ENCODE measurements around the gene MZF1.
"Not testable (repeated sequence)": the region's sequence is repeated elsewhere in the genome, so short reads cannot be mapped to it uniquely, and the experiment has no call there.

Gene MZF1

DNA sequence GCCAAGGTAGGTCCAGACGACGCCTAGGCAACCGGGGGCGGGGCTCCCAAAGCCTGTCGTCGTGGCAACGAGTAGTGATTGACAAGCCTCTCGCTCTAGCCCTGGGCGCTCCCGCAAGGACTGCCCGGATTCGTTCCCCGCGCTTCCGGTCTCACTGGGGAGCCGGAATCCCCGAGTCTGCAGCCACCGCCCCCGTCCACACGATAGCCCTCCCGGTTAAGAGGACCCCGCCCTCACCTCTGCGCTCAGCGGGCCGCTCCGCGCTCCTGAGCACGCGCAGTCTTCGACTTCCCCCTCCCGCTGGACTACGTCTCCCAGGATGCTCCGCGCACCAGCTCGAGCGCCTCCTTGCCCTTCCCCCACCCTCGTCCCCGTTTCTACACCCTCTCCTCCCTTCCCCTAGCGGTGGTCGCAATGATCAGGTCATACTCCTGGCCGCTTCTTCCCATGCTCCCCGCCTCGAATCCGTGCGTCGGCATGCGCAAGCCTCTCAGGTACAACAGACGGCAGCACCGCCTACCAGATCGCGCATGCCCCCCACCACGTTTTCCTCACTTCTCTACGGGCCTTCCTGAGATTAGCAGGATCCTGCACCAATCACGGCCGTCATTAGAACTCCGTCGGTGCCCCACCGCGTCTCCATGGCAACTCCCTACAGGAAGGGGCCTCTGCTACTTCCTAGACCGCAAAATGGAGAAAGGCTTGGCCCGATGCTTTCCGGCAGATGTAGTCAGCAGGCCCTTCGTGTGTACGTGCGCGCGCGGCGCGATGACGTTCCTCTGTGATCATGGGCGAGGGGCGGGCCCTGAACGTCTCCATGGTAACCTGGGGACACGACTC lies at the start of gene MZF1:
Gene MZF1, minus strand, starts transcription at position 518 of the 840 bp plus-strand sequence. CDS start 1,946 bp downstream, outside the sequence.
- DNase-seq: no peak

DNA sequence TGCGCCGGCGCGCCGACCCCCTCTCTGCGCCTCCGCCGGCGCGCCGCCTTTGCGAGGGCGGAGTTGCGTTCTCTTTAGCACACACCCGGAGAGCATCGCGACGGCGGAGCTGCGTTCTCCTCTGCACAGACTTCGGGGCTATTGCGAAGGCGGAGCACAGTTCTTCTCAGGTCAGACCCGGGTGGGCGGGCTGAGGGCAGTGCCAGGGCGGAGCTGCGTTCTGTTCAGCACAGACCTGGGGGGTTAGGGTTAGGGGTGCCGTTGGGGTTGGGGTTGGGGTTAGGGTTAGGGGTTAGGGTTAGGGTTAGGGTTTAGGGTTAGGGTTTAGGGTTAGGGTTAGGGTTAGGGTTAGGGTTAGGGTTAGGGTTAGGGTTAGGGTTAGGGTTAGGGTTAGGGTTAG lies 34.1 kb upstream of the MZF1 start:
- not testable (repeated sequence) for DNase-seq

DNA sequence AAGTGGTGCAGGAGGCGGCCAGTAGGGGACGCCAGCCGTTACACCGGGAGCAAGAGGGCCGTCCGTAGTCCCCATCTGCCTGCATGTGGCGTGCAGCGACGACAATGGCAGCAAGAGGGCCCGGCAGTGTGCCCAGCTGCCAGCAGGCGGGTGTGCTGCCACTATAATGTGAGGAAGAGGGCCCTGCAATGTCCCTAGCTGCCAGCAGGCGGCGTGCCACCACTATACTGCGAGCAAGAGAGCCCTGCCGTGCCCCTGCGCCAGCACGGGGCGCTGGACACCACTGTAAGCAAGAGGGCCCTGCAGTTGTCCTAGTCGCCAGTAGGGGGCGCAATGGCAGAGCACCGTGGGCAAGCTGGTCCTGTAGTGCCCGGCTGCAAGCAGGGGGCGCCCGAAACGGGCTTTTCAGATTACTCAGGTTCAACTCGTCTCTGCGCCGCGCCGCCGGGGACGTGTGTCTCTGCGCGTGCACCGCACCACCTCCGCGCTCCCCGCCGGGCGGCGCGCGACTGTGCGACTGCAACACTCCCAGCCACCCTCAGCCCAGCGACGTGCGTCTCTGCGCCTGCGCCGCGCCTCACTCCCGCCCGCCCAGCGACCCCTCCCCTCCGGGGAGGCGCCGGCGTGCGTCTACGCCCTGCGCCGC lies 33.2 kb upstream of the MZF1 start:
- DNase-seq: not testable (repeated sequence)

DNA sequence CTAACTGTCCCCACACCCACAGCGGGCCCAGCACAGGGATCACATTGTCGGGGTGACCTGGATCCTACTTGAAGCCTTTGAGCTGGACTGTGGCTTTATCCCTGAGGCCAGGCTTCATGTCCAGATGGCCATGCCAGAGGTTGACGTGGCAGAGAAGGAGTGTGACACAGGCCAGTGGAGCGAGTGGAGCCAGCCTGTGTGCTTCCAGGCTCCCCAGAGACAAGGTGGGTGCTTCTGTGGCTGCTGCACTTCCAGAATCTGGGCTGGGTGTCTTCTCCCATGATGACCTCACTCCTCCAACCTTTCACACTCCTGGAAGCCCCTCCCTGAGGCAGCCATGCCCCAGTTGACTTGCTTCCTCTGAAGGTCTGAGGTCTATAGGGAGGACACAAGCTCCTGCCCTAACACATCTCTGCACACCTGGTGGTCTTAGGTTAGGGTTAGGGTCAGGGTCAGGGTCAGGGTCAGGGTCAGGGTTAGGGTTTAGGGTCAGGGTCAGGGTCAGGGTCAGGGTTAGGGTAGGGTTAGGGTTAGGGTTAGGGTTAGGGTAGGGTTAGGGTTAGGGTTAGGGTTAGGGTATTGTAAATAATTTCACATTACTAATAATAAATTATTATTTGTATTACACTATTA lies 13.1 kb upstream of the MZF1 start:
- no peak for DNase-seq

DNA sequence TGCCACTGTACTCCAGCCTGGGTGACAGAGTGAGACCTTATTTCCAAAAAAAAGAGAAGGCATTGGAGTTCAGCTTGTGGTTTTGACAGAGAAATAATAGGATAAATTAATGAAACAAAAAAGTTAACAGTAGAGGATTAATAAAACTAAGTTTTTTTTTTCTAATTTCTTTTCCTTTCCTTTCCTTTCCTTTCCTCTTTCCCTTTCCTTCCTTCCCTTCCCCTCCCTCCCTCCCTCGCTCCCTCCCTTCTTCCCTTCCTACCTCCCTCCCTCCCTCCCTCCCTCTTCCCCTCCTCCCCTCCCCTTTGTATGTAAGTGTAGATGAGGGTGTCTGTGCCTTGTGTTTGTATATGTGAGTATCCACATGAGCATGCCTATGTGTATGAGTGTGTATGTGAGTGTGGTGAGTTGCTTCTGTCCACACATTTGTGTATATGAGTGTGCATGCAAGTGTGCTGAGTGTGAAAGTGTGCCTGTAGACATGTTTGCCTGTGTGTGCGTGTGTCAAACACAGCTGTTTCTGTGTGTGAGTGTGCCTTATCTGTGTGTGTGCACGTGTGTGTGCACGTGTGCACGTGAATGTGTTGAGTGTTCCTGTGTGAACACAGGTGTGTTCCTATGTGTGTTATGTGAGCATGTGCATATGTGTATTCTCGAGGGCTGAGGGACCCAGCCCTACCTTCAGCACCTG lies 12.5 kb upstream of the MZF1 start:
- no peak for DNase-seq

DNA sequence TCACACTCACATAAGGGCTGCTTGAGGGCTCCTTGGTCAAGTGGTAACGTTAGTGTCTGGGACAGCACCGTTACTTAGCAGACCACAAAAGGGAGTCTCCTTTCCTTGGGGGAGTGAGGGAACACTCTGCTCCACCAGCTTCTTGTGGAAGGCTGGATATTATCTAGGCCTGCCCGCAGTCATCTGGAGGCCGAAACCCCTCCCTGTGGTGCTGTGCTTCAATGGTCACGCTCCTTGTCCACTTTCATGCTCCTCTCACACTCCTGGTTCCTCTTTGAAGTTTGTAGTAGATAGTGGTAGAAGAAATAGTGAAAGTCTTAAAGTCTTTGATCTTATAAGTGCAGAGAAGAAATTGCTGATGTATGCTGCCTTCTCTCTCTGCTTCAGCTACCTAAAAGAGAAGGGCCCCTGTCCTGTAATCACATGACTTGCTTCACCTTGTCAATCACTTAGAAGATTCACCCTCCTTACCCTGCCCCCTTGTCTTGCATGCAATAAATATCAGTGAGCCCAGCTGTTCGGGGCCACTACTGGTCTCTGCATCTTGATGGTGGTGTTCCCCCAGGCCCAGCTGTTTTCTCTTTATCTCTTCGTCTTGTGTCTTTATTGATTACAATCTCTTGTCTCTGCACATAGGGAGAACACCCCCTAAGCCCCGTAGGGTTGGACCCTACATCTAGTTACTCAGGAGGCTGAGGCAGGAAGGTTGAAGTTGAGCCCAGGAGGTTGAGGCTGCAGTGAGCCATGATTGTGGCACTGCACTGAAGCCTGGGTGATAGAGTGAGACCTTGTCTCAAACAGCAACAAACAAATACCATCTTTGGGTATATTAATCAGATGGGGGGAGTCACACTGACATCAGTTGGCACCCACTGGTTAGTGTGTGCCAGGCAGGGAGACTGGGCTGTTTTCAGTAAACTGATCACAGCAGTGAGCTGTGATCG lies 11.6 kb upstream of the MZF1 start:
- DNase-seq: no peak

GRCh38 chr19:58582985-58583384 lies 9.8 kb upstream of the MZF1 start:
- DNase-seq: no peak

- DNase-seq: no peak
Observed at GRCh38 chr19:58581227-58582141, 8.3 kb upstream of the MZF1 start.

DNA sequence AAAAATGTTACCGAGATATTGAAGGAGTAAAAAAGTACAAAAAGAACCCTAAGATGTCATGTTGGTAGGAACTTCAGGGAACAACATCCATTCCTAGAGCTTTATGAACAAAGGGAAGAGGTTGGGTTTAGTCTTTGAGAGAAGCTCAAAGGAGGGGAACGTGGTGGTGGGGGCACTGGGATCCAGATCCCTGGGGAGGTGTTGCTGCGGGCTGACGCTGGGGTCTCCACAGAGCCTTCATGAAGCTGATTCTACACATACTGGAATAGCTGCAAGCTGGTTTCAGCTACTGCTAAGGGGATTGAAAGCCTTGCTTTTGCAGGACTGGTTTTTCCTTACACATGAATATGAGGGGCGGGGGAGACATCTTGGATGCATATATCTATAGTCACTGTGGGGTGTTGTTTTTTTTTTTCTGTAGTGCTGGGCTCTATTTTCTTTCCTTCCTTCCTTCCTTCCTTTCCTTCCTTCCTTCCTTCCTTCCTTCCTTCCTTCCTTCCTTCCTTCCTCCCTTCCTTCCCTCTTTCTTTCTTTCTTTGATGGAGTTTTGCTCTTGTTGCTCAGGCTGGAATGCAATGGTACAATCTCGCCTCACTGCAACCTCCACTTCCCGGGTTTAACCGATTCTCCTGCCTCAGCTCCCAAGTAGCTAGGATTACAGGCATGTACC lies 6.5 kb upstream of the MZF1 start:
- no peak for DNase-seq

- no peak for DNase-seq
Observed at GRCh38 chr19:58578012-58578925, 5.1 kb upstream of the MZF1 start.

- not testable (repeated sequence) for DNase-seq
Observed at GRCh38 chr19:58577581-58577980, 4.4 kb upstream of the MZF1 start.

DNA sequence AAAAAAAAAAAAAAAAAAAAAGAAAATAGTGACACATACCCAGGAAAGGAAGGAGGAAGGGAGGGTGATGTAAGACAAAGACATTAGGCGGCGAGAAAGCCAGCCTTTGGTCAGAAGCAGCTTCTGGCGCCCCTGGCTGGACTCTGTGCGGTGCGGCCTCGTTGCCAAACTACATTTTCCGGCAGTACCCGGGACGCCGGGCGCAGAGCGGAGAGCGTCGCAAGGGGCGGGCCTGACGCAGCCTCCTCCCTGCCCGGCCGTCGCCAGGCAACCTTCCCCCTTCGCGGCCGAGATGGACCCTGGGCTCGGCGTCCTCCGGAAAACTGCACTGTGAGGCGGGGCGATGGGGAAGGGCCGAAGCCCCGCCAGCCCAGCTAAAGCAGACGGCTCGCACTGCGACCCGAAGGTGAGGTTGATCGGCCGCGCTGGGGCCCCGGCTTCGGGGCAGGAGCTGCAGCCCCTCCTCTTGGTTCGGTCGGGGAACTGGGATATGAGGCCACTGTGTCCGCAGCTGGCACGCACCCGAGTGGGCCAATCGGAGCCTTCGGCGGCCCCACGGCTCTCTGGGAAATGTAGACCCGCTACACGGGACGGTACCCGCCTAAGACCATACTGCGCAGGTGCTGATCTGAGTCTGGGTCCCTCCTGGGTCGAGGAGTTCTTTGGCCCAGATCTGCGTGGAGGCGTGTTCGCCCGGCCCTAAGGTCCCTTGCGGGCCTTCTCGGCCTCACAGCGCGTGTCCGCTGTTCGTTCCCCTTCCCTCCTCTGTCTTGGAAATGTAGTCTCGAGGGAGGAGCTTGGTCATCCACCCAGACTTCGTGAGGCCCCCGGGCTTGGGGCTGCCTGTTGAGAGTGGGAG lies 2.3 kb upstream of the MZF1 start:
- no peak for DNase-seq

GRCh38 chr19:58573658-58574164 lies 576 bp upstream of the MZF1 start:
- no peak for DNase-seq

GRCh38 chr19:58572026-58572817 lies 913 bp downstream of the MZF1 start:
- no peak for DNase-seq

DNA sequence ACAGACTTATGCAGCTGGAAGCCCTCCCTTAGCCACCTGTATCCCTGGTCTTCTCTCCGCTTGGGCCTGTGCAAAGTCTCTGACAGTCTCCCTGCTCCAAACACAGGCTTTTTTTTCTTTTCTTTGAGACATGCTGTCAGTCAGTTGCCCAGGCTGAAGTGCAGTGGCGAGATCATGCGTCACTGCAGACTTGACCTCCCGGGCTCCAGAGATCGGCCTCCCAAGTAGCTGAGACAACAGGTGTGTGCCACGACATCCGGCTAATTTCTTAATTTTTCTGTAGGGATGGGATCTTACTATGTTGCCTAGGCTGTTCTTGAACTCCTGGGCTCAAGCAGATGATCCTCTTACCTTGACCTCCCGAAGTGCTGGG lies 1.6 kb downstream of the MZF1 start:
- DNase-seq: no peak

- DNase-seq: no peak
Observed at GRCh38 chr19:58570770-58571574, 2.2 kb downstream of the MZF1 start.
